Colonic mucosa (tissue), 4 donors: ENCODE results near the gene GJD2. TPM values are rescaled to one million over a fixed set of nuclear protein-coding genes. Genes with fewer than 3 reads are reported as not detected.

ENCODE experiments used
- DNase-seq: peaks from one replicate; pipeline ENCODE4 v3.0.0-alpha.2; 2020
- H3K27ac ChIP-seq: fragments of 200-600 bp; one replicate; pipeline ENCODE4 v1.8.0; 2021
- H3K27me3 ChIP-seq: fragments of 200-600 bp; one replicate; pipeline ENCODE4 v1.8.0; 2021
- H3K36me3 ChIP-seq: fragments of 200-600 bp; one replicate; pipeline ENCODE4 v1.8.0; 2021
- H3K4me1 ChIP-seq: fragments of 200-600 bp; one replicate; pipeline ENCODE4 v1.8.0; 2021; ENCODE audit warnings: mild to moderate bottlenecking
- H3K4me3 ChIP-seq: fragments of 200-600 bp; one replicate; pipeline ENCODE4 v1.8.0; 2021
- H3K9ac ChIP-seq, 2 donors: one replicate each; pipeline ENCODE4 v1.7.0; 2013; ENCODE audit warnings: control low read depth in 2 of 2, low read depth in 2 of 2, low read length in 2 of 2
- H3K9me3 ChIP-seq: fragments of 200-600 bp; one replicate; pipeline ENCODE4 v1.8.0; 2021
- CTCF ChIP-seq: fragments of 200-600 bp; IDR thresholded peaks from one replicate; pipeline ENCODE4 v1.8.0; 2022; ENCODE audit warnings: antibody characterized with exemption, mild to moderate bottlenecking
- intact Hi-C: fragments of 100-400 bp; cut with DNase I; formaldehyde crosslinking; loops from one replicate; pipeline ENCODE4 v1.14.1; 2022
- total RNA-seq, 2 donors: library from RNA; stranded (reverse); fragmentation: NEBNext Ultra II Directional in 1 of 2; extraction: Animal tissue kit (Norgen Biotek cat#: 25700) in 1 of 2; gene quantifications; one replicate each; pipeline ENCODE4 v1.2.1, GENCODE V29; 2021
- donor health status: healthy.
- donor health status: DM: no; HTN: no; CAD: no.
- donor health status: DM: no; HTN: no; CAD: no.

Gene GJD2
- not detected for total RNA-seq

GRCh38 chr15:34754674-34755418, at the start of gene GJD2:
TSS of gene GJD2 (minus strand) at chr15:34754998. CDS start at chr15:34754488, 510 bp downstream.
- no peak within 1 kb of the TSS for H3K9ac ChIP-seq
- H3K27me3 ChIP-seq, result peaks cover 23% of the 10 kb centered on the region
- intact Hi-C loops, result no loop called here

GRCh38 chr15:34804113-34804512, 49.3 kb upstream of the GJD2 start:
- no peak overlapping the region for H3K4me3 ChIP-seq
- H3K9ac ChIP-seq, result no peak overlapping the region
- no peak overlapping the region for H3K27ac ChIP-seq
- H3K4me1 ChIP-seq, result no peaks in the 10 kb centered on the region
- no peak for TF ChIP-seq CTCF
- no peaks in the 10 kb centered on the region for H3K36me3 ChIP-seq
- H3K27me3 ChIP-seq, result no peaks in the 10 kb centered on the region
- intact Hi-C loops, result no loop called here
- H3K9me3 ChIP-seq, result no peaks in the 10 kb centered on the region
- DNase-seq, result no peak

More at GRCh38 chr15:34754674-34755418, at the start of gene GJD2:
- no peak for TF ChIP-seq CTCF
- no peaks in the 10 kb centered on the region for H3K4me1 ChIP-seq
- H3K9me3 ChIP-seq, result no peaks in the 10 kb centered on the region
- DNase-seq, result no peak
- no peak within 1 kb of the TSS for H3K27ac ChIP-seq
- H3K4me3 ChIP-seq, result no peak within 1 kb of the TSS
- no peaks in the 10 kb centered on the region for H3K36me3 ChIP-seq

- intact Hi-C loops, result no loop called here
- no peaks in the 10 kb centered on the region for H3K4me1 ChIP-seq
- TF ChIP-seq CTCF, result no peak
- H3K4me3 ChIP-seq, result no peak overlapping the region
- H3K9me3 ChIP-seq, result no peaks in the 10 kb centered on the region
- no peaks in the 10 kb centered on the region for H3K36me3 ChIP-seq
- no peak overlapping the region for H3K9ac ChIP-seq
- no peaks in the 10 kb centered on the region for H3K27me3 ChIP-seq
- no peak overlapping the region for H3K27ac ChIP-seq
- DNase-seq, result no peak
Observed at GRCh38 chr15:34802803-34803750, 48.3 kb upstream of the GJD2 start.

DNA sequence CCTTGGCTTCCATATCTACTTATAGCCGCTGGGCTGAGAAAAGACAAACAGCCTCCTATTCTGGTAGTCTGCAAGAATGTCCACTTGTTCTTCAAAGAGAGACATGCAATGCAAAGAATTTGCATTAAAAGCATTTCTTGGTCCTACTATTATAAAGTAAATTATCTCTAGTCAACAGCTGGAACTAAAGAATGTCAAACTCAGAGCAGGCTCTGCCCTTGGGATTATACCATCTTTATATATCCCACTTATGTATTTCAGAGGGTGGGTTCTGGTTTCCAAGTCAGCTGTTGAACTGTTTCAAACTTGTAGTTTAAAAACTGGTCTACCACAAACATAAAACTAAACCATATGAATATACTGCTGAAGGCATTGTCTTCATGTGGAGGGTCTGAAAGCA, 47.6 kb upstream of the GJD2 start:
- no peaks in the 10 kb centered on the region for H3K4me1 ChIP-seq
- no peaks in the 10 kb centered on the region for H3K9me3 ChIP-seq
- H3K9ac ChIP-seq, result no peak overlapping the region
- no peaks in the 10 kb centered on the region for H3K27me3 ChIP-seq
- DNase-seq, result no peak
- no peak overlapping the region for H3K27ac ChIP-seq
- intact Hi-C loops, result no loop called here
- no peaks in the 10 kb centered on the region for H3K36me3 ChIP-seq
- H3K4me3 ChIP-seq, result no peak overlapping the region
- no peak for TF ChIP-seq CTCF

- no peak for DNase-seq
- no peaks in the 10 kb centered on the region for H3K4me1 ChIP-seq
- no peak overlapping the region for H3K9ac ChIP-seq
- H3K27me3 ChIP-seq, result peaks cover 14% of the 10 kb centered on the region
- no peaks in the 10 kb centered on the region for H3K36me3 ChIP-seq
- no peak for TF ChIP-seq CTCF
- H3K9me3 ChIP-seq, result no peaks in the 10 kb centered on the region
- no peak overlapping the region for H3K27ac ChIP-seq
- no peak overlapping the region for H3K4me3 ChIP-seq
- intact Hi-C loops, result no loop called here
Observed at GRCh38 chr15:34799149-34800101, 44.6 kb upstream of the GJD2 start.
